NK-92 treated with Interleukin-12 subunit alpha and Interleukin-12 subunit beta, amount 100 ng/mL, for 24 hours (cell line): ENCODE data around the gene RAB27A.
"Not testable (repeated sequence)": the region's sequence is repeated elsewhere in the genome, so short reads cannot be mapped to it uniquely, and the experiment has no call there.

Experiments
- DNase-seq: peaks from one replicate; lab custom pipeline; 2025; lab: John Stamatoyannopoulos, UW

The RAB27A gene

DNA sequence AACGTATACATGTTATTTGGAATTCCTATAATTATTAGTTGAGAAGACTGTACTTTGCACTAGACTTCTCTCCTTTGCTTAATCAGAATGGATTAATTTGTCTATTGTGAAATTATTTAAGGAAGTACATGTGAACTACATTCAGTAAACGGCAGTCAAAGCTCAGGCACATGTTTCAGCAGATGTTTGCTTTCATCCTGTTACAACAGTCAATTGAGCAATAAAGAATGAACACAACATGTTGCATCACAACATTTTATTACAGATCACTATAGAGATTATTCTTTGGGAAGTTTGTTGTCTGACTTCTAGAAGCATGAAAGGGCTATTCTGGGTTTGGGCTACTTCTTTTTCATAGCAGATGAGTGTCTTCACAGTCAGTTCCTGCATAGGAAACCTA lies 39.2 kb downstream of the RAB27A start:
- no peak for DNase-seq

DNA sequence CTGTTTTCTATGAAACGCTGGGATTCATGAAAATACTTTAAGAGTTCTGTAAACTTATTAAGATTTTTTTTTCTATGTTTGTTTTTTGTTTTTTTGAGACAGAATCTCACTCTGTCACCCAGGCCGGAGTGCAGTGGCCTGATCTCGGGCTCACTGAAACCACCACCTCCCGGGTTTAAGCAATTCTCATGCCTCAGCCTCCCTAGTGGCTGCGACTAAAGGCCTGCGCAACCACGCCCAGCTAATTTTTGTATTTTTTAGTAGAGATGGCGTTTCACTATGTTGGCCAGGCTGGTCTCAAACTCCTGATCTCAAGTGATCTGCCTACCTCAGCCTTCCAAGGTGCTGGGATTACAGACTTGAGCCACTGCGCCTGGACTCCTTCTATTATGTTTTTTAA lies 39.7 kb downstream of the RAB27A start:
- not testable (repeated sequence) for DNase-seq

DNA sequence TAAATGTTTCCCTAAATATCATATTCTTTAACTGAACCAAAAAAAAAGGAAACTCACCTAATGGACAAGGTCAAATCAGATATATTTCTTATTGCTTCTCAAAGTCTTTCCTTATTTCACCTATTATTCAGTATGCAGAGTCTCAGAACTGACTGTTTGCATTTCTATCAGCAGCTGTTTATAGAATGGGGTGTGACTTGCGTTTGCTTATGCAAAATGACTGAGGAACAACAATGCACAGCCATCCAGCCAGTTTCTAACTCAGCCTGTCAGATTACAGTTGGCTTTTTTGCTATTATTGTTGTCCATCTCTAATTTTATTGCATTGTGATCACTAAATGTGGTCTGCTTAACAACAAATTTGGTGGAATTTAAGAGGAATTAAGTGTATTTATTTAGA lies 40.7 kb downstream of the RAB27A start:
- no peak for DNase-seq

DNA sequence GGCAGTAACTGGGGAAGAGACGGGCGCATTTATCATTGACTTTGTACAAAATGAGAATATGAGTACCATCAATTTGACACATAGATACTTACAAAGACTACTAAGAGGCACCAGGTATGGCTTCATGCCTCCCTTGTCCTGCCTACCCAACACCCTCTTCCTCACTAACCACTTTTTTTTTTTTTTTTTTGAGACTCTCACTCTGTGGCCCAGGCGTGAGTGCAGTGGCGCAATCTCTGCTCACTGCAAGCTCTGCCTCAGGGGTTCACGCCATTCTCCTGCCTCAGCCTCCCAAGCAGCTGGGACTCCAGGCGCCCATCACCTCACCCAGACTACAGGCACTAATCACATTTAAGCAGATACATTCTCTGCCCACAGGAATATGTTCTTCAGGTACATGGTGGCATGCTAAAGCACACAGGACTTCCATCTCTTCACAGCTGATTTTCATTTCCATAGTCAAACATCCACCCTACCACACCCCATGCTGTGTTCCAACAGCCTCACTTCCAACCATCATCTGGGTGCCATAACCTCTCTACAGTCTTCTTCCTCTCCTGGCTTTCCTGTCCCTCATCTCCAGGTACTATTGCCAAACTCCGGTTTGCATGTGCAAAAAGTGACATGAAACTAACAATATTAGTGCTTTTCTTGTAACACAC lies 41.7 kb downstream of the RAB27A start:
- DNase-seq: peak; percentile 76

DNA sequence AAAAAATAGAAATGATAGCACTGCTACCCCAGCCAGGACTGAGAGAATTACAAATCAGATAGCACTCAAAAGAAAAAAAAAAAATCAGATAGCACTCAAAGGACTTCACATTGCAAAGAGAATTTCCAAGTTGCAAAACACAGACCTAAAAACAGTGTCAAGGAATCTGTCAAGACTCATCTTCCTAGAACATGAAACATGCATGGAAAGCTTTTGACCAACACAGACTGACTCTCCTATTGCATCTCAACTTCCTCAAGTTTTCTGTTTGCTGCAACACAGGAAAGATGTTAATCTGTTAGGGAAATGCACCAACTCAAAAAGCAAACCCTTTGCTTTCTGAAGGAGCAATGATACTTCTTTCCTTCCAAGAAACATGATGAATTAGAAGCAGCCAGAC lies 42.3 kb downstream of the RAB27A start:
- DNase-seq: no peak

DNA sequence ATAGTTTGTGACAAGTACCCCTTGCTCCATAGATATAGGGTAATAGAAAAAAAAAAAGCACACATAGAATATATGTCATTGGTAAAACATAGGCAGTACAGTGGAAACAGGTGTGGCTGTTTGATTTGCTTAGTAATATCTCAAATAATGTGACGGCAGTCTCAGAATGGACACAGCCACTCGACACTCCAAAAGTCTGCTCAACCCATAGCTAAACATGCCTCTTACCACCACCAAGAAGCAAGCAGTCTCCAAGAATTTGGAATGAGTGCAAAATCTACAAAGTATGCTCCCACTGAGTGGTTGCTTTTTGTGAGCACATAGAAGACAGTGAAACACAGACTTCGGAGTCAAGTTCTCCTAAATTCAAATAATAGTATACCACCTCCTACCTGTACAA lies 43.0 kb downstream of the RAB27A start:
- no peak for DNase-seq

DNA sequence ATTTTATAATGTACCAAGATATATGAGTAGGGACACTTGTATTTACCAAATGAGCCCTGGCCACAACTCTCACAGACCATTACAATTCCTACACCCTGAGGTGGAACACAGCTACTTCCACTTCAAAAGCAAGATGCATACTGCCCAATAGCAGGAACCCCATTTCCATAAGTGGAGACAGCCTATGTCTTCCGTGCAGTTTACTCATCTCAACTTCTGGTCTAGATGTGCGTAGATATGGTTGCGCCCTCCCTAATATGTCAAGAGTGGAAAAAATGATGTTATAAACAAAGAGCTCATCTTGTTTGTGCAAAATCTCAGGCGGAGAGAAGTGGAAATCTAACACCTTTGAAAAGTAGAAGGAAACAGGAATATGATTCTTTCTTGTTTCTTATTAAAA lies 44.6 kb downstream of the RAB27A start:
- no peak for DNase-seq

DNA sequence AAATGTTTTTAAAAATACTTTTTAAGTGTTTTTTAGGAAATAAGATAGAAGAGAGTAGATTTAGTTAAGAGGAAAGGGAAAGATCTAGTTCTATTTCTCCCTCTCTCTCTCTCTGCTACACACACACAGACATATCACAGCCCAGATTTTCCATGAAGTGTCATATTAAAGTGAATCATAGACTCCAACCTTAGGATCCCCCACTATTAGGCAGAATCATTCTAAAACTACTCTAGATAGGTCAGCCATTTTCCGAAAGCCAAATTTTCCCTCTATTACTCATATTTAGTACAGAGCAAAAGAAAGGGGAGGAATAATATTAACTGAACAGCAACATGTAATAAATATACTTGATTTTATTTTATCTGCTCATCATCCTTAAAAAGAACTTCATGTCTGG lies 47.7 kb downstream of the RAB27A start:
- DNase-seq: no peak

DNA sequence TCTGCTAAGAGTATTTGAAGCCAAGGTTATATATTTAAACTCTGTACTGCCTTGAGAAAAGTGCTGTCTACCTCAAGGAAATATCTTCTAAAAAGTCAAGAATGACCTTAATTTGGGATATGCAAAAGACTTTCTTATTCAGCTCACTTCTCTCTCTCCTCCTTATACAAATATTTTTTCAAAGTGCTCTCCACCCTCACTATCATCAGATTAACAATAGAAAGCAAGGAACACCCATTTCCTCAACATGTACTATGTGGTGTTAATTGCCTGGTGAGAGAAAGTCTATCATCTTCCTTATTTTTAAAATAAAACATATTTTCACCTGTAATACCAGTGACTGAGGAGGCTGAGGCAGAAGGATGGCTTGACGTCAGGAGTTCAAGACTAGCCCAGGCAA lies 48.4 kb downstream of the RAB27A start:
- DNase-seq: no peak

DNA sequence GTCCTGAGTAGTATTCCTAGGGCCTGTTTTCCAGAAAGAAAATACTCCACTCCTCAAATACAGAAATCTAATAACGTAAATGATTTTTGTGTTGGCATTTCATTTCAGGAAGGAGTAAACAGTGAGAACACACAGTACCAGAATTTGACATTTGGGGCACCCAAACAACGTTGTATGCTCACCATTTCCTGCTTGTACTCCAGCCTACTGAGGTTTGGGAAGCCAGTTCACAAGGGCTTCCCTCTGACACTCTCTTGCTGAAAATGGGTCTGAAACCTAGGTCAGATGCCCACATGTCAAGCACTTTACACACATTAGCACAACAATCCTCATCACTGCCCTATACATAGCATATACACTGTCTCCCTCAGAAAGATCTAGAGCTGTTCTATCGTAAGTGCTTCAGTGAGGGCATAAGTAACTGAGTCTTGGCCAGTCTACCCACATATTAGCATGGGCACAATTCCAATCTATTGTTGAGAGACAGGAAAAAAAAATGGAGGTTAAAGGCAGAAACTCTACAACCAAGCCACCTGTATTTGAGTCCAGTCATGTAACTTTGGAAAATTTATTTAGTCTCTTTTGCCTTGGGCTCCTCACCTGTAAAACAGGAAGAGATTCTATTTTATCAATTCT lies 49.4 kb downstream of the RAB27A start:
- no peak for DNase-seq

DNA sequence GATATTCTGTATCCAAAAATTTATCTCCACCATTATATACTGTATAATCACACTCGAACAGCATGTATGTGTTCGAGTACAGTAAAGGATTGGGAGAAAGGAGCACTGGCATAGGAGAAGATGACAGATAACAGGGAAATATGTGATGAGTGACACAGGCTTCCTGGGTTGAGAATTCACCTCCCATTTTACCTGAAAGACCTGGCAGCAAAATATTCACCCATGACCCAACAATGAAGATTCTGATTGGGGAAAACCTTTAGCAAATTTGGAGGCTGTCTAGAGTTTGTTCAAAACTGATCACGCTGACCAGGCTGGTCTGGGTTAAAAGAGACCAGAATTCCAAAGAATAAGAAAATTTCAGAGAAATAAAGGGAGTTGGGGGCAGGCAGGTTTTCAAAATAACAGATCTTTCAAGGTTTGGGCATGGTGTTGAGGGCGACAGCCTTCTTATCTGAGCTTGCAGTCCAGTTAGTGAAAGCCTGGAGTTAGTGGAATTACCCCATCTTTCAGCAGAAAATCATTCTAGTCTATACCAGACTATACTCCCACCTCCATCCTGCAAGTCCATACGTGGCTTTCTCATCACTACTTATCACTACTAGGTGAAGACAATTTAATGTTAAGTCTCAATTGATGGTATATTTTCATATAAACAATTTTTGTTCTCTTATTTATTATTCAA lies 50.0 kb downstream of the RAB27A start:
- no peak for DNase-seq

DNA sequence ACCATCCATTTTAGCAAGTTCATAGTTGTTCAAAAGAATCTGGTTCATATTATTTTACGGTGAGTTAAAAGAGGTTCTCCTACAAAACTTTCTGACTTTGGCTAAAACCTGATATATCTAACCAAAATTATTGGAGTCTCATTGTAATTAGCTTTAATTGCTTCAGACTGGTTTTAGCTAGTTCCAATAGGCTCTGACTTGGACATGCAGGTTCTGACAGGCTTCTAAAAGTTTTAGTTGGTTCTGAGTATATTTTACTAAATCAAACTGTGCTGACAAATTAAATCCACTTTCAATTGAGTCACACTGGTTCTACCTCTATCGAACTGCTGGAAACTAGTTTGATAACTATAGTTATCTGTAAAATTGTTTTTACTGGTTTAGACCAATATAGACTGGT lies 50.7 kb downstream of the RAB27A start:
- no peak for DNase-seq

DNA sequence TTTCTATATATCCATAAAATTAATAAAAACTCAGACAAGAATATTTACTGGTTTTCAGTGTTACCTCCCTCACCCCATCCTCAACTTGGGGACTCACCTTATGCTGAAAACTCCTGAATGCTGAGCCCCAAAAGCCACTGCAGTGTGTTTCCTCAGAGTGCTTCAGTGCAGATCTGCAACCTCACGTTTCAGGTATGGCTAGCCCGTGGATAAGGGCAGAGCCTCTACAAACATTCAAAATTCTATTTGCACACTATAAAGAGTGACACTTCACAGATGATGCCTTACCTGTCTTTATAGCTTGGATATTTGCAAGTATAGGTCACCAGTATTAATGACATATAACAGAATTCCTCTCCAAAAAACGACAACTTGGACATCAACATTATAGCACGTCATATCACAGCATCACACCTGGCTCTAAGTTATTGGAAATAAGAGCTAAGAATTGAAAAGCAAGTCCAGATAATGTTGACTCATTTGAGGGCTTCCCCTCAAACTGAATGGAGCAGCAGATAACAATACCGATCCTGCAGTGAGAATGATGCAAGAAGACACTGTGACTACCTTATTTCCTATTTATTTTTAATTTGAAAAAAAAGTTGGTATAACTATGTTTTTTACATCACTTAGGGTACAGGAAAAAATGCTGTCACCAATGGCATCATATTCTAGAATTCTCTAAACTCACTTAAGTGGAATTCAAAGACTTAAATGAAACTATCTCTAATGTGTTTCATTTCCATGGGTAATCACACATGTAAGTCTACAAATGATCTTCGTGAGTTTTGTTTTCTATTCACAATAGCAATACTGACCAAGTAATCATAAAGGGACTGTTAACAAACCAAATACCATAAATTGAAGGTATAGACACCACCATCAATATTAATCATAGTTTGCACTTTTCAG lies 52.1 kb downstream of the RAB27A start:
- DNase-seq: no peak

DNA sequence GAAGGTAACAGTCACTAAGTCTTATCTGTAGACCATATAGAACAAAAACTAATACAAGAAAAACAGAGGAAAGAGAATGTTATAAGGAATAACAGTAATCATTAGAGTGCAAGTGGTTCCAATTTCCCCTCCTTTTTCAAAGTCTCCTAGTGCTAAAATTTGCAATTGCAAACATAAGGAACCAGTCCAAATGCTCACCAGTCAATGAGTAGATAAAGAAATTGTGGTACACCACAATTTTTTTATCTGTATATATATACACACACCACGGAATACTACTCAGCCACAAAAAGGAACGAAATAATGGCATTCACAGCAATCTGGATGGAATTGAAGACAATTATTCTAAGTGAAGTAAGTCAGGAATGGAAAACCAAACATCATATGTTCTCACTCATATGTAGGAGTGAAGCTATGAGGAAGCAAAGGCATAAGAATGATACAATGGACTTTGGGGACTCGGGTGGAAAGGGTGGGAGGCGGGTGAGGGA lies 54.0 kb downstream of the RAB27A start:
- DNase-seq: no peak

DNA sequence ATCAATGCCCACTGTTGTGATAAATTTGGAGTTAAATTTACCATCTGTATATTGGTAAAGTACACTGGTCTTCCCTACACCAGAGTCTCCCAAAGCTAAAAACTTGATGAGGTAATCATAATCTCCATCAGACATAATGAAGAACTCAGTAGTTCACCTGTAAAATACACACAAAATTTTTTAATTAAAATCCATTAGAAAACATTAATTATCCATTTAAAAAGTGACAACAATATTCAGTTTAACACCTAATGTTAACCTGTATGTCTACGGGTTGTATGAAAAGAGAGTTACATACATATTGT lies 54.9 kb downstream of the RAB27A start:
- no peak for DNase-seq

DNA sequence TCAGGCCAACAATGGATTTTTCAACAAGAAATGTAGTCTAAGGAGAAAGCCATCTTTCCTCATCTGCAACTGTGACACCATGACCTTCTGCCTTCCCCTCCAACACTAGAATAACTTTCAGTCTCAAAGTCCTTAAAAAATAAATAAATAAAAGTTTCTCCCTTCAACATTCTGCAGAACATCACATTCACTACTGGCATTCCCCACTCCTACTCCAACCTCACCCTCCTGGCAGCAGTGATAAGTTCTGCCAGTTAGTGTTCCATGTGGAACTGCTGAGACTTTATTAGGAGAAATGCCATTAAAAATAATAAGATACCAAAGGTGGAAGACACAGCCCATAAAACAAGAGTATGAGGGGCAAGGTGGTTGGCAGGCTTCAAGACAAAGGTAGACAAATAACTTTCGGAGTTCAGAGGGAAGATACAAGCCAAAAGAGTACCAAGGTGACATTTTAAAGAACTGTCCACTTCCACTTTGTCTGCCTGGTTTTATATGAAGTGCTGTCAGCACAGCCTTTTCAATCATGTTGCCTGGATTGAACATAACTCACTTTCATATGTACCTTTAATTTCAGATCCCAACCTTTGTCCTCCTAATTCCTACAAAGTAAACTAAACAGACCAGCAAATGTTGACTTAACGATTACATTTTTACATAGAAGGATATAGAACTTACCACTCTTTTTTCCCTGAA lies 55.4 kb downstream of the RAB27A start:
- no peak for DNase-seq

DNA sequence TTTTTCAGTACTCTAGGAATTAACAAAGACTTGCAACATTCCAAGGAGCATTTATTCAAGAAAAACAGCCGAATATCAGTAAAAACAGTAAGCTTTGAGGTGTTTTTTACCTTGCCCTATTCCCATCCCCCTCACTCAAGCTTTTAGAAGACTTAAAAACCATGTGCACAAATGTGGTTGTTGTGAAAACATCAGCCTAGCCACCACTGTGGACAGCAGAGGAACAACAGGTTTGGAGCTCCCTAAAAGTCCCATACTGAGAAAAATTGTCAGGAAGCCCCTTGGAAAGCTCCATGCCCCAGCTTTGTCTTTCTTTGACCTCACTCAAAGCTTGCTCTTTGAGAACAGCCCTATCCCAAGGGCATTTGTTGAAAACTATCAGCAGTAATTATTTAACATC lies 58.2 kb downstream of the RAB27A start:
- no peak for DNase-seq

DNA sequence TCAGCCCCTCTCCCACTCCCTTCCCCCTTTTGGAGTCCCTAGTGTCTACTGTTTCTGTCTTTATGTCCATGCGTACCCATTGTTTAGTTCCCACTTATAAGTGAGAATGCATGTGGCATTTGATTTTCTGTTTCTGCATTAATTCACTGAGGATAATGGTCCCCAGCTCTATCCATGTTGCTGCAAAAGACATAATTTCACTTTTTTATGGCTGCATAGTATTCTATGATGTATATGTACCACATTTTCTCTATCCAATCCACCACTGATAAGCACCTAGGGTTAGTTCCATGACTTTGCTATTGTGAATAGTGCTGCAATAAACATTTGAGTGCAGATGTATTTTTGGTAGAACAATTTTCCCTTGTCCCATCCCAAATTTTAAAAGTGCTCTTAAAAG lies 58.7 kb downstream of the RAB27A start:
- DNase-seq: no peak

DNA sequence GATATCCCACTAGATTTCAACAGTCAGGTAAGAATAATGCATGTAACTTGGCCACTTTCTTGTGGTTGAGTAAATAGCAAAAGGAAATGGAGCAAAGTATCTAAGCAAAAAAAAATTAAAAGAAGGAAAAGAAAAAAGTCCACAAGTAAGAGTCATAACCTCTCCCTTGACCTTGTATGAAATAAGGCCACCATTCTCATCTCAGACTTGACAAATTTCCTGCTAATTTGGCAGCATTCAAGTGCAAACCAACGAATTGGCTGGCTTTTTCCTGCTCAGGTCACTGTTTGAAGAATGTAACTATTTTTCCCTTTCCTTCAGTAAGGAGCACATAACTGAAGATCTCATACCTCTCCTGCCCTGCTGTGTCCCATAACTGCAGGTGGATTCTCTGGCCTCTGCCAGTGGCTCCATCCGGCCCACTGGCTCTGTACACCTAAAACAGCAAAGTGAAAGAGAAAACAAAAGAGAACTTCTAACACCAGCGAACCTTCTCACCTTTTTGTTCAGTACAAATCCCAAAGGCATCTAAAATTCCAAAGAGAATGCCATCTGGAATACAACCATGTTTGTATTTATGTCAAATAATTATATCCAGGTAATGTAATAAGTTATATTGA lies 59.5 kb downstream of the RAB27A start:
- DNase-seq: no peak

DNA sequence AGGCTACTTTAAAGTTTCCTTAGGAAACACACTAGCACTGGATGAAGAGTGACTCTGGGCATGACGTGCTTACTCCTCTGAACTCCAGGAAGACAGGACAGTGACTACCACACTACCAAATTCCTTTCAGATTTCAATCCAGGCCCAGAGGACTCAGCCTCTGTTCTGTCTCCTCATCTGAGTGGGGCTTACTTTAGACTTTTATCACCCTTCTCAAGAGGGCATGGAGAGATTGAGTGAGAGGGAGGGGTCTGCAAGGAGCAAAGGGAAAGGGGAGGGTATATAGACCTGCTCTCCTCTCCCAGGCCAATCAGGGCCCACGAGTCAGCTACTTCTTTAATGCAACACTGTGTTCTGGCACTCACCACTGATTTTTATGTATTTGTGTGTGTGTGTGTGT lies 63.5 kb downstream of the RAB27A start:
- no peak for DNase-seq

DNA sequence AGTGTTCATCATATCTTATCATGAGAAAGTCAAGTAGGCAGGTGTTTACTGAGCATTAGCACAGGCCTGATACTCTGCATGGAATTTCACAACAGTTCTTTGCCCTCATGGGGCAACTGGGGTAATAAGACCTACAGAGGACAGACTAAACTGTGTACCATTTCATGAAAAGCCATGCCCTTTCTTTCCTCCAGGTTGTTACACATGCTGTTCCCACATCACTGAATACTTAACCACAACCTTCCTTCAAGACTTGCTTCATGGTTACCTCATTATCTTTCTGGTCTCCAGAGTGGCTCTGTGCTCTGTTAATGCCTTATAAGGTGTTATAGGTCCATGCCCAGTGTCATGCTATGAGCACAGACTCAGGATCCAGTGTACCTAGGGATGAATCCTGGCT lies 64.7 kb downstream of the RAB27A start:
- no peak for DNase-seq

DNA sequence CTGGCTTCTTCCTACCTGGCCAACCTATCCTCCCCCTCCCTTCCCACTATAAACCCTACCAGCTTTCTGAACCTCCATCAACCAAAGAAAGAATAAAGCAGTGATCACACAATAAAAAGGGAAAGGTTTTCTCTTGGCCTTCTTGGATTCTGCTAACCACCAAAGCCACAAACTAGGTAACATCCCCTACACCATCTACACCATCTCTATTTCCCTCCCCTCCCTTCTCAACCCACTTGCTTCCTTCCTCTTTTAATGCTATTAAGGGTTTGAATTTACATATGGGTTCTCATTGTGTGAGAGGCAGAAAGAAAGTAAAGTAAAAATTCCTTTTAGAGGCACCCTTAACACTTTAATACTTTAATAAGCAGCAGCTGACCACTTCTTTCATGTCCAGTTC lies 67.0 kb downstream of the RAB27A start:
- DNase-seq: no peak
